ENCODE measurements around the gene SH3PXD2B. TPM values are rescaled to one million over a fixed set of nuclear protein-coding genes. Genes with fewer than 3 reads are reported as not detected.

Gene SH3PXD2B
- total RNA-seq, 1 donor from 2014 or later = 46.2 TPM

DNA sequence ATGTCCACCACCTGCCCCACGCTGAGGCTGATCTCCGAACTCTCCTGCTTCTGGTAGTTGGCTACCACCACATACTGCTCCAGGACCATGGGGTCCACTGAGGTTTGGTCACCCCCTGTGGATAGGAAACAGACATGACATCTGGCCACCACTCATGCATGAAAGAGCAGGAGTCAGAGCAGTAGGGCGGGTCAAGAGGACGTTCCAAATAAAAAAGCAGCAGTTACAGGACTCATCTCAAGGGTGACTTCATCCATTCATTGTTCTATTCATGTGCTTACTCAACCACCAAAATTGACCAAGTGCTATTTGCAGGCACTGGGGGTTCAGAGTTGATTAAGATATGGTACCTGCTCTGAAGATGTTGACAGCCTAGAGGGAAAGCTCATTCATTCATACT, 91.6 kb downstream of the SH3PXD2B start:
- no peaks in the 10 kb centered on the region for H3K9me3 ChIP-seq
- ATAC-seq (no peak), DNase-seq (no peak)
- no peaks in the 10 kb centered on the region for H3K4me1 ChIP-seq
- intact Hi-C loops (cut with DNase I) = no loop called here
- no peak overlapping the region for H3K4me3 ChIP-seq
- H3K27me3 ChIP-seq = no peaks in the 10 kb centered on the region
- H3K27ac ChIP-seq = no peak overlapping the region
- H3K36me3 ChIP-seq = peaks cover 23% of the 10 kb centered on the region
- TF ChIP-seq, protein P1, sequence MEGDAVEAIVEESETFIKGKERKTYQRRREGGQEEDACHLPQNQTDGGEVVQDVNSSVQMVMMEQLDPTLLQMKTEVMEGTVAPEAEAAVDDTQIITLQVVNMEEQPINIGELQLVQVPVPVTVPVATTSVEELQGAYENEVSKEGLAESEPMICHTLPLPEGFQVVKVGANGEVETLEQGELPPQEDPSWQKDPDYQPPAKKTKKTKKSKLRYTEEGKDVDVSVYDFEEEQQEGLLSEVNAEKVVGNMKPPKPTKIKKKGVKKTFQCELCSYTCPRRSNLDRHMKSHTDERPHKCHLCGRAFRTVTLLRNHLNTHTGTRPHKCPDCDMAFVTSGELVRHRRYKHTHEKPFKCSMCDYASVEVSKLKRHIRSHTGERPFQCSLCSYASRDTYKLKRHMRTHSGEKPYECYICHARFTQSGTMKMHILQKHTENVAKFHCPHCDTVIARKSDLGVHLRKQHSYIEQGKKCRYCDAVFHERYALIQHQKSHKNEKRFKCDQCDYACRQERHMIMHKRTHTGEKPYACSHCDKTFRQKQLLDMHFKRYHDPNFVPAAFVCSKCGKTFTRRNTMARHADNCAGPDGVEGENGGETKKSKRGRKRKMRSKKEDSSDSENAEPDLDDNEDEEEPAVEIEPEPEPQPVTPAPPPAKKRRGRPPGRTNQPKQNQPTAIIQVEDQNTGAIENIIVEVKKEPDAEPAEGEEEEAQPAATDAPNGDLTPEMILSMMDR (IDR thresholded peaks at IDR 0.05) = no peak

DNA sequence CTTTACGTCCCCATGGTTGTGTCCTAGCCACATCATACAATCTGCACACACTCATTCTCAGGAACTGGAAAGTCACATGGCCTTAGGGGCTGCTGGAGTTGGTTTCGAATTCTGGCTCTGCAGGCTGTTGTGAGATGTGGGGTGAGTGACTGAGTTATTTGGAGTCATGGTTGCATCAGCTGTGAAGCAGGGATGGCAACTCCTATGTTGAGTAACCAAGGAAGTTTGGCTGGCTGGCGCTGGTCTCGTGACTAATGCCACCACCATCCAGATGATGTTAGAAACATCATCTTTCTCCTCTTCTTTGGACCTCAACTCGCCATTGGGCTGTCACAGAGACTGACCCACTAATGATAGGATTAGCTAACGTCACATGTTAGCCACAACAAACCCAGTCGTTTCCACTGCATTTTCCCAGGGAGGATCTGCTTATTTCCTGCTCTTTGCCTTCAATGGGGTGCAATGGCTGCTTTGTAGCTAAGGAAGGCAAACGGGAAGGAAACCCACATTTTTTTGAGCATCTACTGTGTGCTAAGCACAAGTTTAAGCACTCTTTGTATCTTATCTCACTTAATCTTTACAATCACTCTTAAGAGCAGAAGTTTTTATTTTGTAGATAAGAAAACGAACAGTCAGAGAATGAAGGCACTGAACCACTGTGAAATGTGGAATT, 92.6 kb downstream of the SH3PXD2B start:
- no peak overlapping the region for H3K27ac ChIP-seq
- TF ChIP-seq, protein P1 (IDR thresholded peaks at IDR 0.05) = no peak
- no peaks in the 10 kb centered on the region for H3K4me1 ChIP-seq
- intact Hi-C loops (cut with DNase I) = no loop called here
- no peak overlapping the region for H3K4me3 ChIP-seq
- DNase-seq (no peak), ATAC-seq (peak; percentile 81)
- H3K9me3 ChIP-seq = no peaks in the 10 kb centered on the region
- peaks cover 23% of the 10 kb centered on the region for H3K36me3 ChIP-seq
- no peaks in the 10 kb centered on the region for H3K27me3 ChIP-seq

DNA sequence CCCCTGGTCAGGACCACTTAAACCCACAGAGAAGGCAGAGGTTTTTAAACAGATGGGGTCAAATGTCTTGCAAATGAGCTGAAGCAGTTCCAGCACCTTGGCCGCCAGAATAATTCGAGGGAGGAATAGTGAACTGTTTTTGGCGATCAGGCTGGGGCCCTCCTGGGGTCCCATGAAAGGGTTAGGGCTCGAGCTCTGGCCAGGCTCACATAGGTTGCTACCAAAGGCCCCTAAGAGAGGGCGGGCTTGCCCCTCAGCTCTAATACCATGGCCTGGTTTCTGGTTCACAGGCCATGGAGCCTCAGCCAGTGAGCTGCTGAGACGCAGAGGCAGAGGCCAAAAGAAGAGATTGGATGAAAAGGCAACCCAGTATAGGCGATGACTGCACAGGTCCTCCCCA, 96.0 kb downstream of the SH3PXD2B start:
- intact Hi-C loops (cut with DNase I) = no loop called here
- Histone ChIP-seq H3K4me3 (no peak overlapping the region), H3K27me3 (no peaks in the 10 kb centered on the region), H3K27ac (no peak overlapping the region), H3K4me1 (no peaks in the 10 kb centered on the region), H3K36me3 (peaks cover 38% of the 10 kb centered on the region), H3K9me3 (no peaks in the 10 kb centered on the region)
- no peak for DNase-seq
- TF ChIP-seq, protein P1 (IDR thresholded peaks at IDR 0.05) = no peak
- no peak for ATAC-seq

DNA sequence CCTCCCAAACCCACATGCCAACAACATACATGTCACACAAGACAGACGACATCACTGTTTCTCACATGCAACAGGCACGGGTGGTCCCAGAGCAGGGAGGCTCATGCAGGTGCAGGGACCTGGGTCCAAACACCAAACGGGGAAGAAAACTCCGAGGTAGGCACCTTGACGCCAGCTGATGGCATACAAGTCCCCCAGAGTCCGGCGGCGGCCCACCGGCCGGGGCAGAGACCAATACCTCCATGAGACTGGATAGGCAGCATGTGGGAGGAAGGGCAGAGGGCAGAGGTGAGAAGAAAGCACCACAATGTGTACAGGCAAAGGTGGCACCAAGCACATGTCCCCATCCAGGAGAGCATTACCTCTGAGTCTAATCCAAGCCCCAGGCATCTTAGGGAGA, 97.8 kb downstream of the SH3PXD2B start:
- Histone ChIP-seq H3K9me3 (no peaks in the 10 kb centered on the region), H3K36me3 (peaks cover 50% of the 10 kb centered on the region), H3K27ac (no peak overlapping the region), H3K4me3 (no peak overlapping the region), H3K4me1 (no peaks in the 10 kb centered on the region), H3K27me3 (no peaks in the 10 kb centered on the region)
- intact Hi-C loops (cut with DNase I) = no loop called here
- DNase-seq (no peak), ATAC-seq (no peak)
- TF ChIP-seq, protein P1 (IDR thresholded peaks at IDR 0.05) = no peak

DNA sequence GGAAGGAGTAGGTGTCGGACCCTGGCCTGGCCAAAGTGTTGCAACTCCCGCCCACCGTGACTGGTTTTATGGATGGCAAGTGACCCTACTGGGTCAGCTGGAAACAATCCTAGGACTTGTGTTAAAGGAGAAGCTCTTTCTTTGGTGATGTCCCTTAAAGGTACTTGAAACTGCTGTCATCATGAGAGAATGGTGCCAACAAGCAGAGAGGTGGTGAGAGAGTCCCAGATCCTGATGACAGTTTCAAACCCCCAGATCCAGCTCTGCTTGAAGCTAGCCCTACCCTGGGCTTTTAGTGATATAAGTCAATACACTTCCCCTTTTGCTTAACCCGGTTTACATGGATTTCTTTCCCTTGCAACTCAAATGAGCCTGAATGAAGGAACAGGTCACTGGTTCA, 98.3 kb downstream of the SH3PXD2B start:
- no peak for DNase-seq
- Histone ChIP-seq H3K27ac (no peak overlapping the region), H3K36me3 (peaks cover 50% of the 10 kb centered on the region), H3K4me1 (no peaks in the 10 kb centered on the region), H3K4me3 (no peak overlapping the region), H3K27me3 (no peaks in the 10 kb centered on the region), H3K9me3 (no peaks in the 10 kb centered on the region)
- ATAC-seq = no peak
- intact Hi-C loops (cut with DNase I) = no loop called here
- TF ChIP-seq, protein P1 (IDR thresholded peaks at IDR 0.05) = no peak

DNA sequence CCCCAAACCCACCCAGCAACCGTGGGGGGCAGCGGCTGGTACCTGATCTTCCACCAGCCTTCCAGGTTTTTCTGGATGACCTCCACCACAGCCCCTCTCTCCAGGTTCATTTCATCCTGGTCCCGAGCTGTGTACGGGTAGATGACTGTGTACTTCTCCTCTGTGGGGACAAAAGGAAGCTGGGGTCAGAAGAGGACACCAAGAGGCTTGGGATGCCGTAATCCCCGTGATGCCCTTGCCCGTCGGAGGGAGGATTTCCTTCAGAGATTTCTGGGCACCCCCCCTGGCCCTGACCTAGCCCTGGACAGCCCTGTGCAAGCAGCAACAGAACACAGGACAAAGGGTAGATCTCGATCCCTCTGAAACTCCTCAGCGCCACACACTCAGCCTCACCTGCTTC, 100.5 kb downstream of the SH3PXD2B start:
- Histone ChIP-seq H3K27me3 (no peaks in the 10 kb centered on the region), H3K4me1 (no peaks in the 10 kb centered on the region), H3K36me3 (peaks cover 51% of the 10 kb centered on the region), H3K9me3 (no peaks in the 10 kb centered on the region), H3K4me3 (no peak overlapping the region), H3K27ac (no peak overlapping the region)
- ATAC-seq (no peak), DNase-seq (no peak)
- TF ChIP-seq, protein P1 (IDR thresholded peaks at IDR 0.05) = no peak
- intact Hi-C loops (cut with DNase I) = no loop called here
